ENCODE results near the gene CNTN5.
A peak's percentile ranks its signal among the peaks of the same experiment; 100 is the strongest.
"Not testable (repeated sequence)": the region's sequence is repeated elsewhere in the genome, so short reads cannot be mapped to it uniquely, and the experiment has no call there.

The CNTN5 gene

GRCh38 chr11:99020352-99021225 lies at the start of gene CNTN5:
Gene CNTN5, plus strand, starts transcription at chr11:99020949.
- DNase-seq, result peak; percentile 24

- DNase-seq, result no peak
These were observed 41.5 kb upstream of the CNTN5 start for GRCh38 chr11:98979205-98979604.

GRCh38 chr11:99015634-99016454 lies 4.9 kb upstream of the CNTN5 start:
- DNase-seq, result peak; percentile 6

- no peak for DNase-seq
These were observed 1.1 kb upstream of the CNTN5 start for GRCh38 chr11:99019696-99020095.

GRCh38 chr11:99037057-99037456 lies 16.3 kb downstream of the CNTN5 start:
- no peak for DNase-seq

GRCh38 chr11:99063331-99063730 lies 42.6 kb downstream of the CNTN5 start:
- no peak for DNase-seq

- DNase-seq, result no peak
These were observed 44.4 kb downstream of the CNTN5 start for GRCh38 chr11:99065121-99065520.

- DNase-seq, result no peak
These were observed 46.0 kb downstream of the CNTN5 start for GRCh38 chr11:99066618-99067317.

GRCh38 chr11:99068832-99069231 lies 48.1 kb downstream of the CNTN5 start:
- no peak for DNase-seq

GRCh38 chr11:99069856-99070444 lies 49.2 kb downstream of the CNTN5 start:
- no peak for DNase-seq

- DNase-seq, result no peak
These were observed 58.8 kb downstream of the CNTN5 start for GRCh38 chr11:99079576-99079975.

- DNase-seq, result no peak
These were observed 59.4 kb downstream of the CNTN5 start for GRCh38 chr11:99080154-99080553.

GRCh38 chr11:99098258-99098657 lies 77.5 kb downstream of the CNTN5 start:
- no peak for DNase-seq

- DNase-seq, result no peak
These were observed 78.0 kb downstream of the CNTN5 start for GRCh38 chr11:99098751-99099150.

GRCh38 chr11:99117603-99118002 lies 96.9 kb downstream of the CNTN5 start:
- DNase-seq, result no peak

- not testable (repeated sequence) for DNase-seq
These were observed 113.1 kb downstream of the CNTN5 start for GRCh38 chr11:99133862-99134261.

GRCh38 chr11:99135508-99135907 lies 114.8 kb downstream of the CNTN5 start:
- DNase-seq, result no peak

GRCh38 chr11:99142237-99142636 lies 121.5 kb downstream of the CNTN5 start:
- no peak for DNase-seq

GRCh38 chr11:99148352-99148751 lies 127.6 kb downstream of the CNTN5 start:
- DNase-seq, result no peak

GRCh38 chr11:99154277-99154676 lies 133.5 kb downstream of the CNTN5 start:
- no peak for DNase-seq

- DNase-seq, result no peak
These were observed 139.7 kb downstream of the CNTN5 start for GRCh38 chr11:99160447-99160846.

- no peak for DNase-seq
These were observed 142.1 kb downstream of the CNTN5 start for GRCh38 chr11:99162819-99163218.

GRCh38 chr11:99170591-99170990 lies 149.8 kb downstream of the CNTN5 start:
- no peak for DNase-seq

Measured in DMS79 (cell line).